Putamen (tissue), 1 donor: ENCODE results near the gene TRIM69.
"Not testable (repeated sequence)": the region's sequence is repeated elsewhere in the genome, so short reads cannot be mapped to it uniquely, and the experiment has no call there.

Experiments
- DNase-seq: peaks from one replicate; pipeline ENCODE4 v3.0.0-alpha.2; 2016; ENCODE audit warnings: low spot score

TRIM69 gene, protein sequence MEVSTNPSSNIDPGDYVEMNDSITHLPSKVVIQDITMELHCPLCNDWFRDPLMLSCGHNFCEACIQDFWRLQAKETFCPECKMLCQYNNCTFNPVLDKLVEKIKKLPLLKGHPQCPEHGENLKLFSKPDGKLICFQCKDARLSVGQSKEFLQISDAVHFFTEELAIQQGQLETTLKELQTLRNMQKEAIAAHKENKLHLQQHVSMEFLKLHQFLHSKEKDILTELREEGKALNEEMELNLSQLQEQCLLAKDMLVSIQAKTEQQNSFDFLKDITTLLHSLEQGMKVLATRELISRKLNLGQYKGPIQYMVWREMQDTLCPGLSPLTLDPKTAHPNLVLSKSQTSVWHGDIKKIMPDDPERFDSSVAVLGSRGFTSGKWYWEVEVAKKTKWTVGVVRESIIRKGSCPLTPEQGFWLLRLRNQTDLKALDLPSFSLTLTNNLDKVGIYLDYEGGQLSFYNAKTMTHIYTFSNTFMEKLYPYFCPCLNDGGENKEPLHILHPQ

DNA sequence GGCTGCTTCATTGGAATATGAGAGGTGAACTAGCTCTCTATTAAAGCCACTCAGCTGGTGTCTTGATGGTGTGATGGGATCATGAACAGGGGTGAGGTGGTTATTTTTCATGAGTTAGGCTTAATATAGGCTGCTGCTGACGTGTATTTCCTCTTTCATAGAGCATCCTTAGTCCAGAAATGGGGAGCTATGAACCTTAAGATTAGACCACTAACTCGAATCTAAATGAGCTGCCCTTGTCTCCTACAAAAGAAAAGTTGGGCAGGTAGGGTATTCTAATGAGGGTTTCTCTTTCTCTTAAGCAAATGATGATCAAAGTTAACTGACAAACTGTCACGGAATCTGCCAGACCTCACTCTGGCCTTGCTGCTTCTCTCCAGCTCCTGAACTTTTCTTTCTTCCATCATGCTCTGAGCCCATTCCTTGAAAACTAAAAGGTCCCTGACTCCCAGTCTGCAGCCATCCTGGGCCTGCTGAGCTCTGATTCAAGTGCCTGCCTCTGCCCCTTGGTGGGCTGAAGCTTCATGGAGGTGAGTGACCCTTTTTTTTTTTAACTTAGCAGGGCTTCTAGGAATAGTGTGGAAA lies at the start of gene TRIM69:
TSS of gene TRIM69 (plus strand) at position 348 of the 585 bp plus-strand sequence. CDS start at position 525, 177 bp downstream.
- DNase-seq: no peak

DNA sequence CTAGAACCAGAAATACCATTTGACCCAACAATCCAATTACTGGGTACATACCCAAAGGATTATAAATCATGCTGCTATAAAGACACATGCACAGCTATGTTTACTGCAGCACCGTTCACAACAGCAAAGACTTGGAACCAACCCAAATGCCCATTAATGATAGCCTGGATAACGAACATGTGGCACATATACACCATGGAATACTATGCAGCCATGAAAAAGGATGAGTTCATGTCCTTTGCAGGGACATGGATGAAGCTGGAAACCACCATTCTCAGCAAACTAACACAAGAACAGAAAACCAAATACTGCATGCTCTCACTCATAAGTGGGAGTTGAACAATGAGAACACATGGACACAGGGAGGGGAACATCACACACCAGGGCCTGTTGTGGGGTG lies 47.0 kb upstream of the TRIM69 start:
- DNase-seq: not testable (repeated sequence)

DNA sequence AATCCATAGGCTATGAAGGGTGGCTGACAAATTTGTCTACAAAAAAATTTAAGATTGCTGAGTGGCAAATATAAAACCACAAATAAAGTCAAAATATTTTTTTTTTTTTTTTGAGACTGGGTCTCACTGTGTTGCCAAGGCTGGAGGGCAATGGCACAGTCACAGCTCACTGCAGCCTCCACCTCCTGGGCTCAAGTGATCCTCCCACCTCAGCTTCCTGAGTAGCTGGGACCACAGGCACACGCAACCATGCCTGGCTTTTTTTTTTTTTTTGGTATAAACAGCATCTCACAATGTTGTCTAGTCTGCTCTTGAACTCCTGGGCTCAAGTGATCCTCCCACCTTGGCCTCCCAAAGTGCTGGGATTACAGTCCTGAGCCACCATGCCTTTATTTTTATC lies 46.1 kb upstream of the TRIM69 start:
- DNase-seq: not testable (repeated sequence)

DNA sequence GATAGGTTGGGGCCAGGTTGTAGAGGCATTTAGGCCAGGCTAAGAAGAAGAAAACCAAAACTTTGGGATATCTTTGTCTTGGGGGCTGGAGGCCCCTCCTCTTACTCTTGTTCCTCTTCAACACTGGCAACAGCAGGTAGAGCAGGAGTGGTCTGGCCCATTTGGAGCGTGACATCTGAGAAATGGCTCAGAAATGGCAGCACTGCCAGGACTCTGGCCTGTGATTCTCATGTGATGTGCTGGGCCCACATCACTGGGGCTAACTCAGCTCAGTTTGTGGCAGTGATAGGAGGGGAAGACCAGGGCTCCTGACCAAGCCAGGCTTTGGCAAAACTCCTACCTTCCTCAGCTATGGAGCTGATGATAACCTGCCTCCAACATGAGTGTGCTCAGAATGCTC lies 43.7 kb upstream of the TRIM69 start:
- DNase-seq: no peak

DNA sequence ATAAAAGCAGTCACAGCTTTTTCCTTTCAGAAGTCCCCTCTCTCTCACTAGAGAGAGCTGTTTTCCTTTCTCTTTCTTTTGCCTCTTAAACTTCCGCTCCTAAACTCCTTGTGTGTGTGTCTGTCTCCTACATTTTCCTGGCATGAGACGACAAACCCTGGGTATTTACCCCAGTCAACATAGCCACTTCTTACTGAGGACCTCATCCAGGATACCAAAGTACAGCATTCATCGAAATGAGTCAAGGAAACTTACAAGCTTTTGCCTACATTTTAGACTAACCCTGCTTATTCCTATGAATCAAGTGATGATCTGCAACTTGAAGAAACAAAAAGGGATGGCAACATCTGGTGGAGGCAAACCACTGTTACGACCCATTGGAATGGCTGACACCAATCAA lies 41.9 kb upstream of the TRIM69 start:
- no peak for DNase-seq

DNA sequence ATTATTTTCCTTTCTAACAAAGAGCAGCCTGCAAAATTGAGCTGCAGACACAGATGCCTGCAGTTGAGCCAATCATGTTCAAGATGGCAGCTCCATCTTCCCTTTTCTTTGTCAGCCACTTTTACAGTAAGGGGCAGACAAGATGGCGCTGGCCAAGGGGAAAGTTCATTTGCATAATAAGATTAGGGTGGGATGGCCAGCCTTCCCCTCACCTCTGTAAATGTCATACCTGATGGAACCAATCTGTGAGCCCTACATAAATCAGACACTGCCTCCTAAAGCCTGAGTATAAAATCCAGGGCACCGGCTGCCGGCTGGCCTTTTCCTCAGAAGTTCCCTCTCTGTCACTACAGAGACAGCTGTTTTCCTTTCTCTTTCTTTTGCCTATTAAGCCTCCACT lies 41.0 kb upstream of the TRIM69 start:
- DNase-seq: no peak

DNA sequence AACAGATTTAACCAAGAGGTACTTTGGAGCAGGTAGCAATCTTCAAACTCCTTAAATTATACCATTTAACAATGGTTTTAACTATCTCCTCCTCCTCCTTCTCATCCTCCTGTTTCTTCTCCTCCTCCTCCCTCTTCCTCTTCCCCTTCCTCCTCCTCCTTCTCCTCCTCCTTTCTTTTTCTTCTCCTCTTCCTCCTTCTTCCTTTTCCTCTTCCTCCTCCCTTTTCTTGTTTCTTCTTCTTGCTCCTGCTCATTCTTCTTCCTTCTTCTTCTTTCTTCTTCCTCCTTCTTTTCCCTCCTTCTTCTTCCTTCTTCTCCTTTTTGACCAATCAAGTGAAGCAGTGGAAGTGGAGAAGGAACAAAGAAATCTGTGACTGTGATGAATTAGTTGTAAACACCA lies 39.3 kb upstream of the TRIM69 start:
- no peak for DNase-seq

DNA sequence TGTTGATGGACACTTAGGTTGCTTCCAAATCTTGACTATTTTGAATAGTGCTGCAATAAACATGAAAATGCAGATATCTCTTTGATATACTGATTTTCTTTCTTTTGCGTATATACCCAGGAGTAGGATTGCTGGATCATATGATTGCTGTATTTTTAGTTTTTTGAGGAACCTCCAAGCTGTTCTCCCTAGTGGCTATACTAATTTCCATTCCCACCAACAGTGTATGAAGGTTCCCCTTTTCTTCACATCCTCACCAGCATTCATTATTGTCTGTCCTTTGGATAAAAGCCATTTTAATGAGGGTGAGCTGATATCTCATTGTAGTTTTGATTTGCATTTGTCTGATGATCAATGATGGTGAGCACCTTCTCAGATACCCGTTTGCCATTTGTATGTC lies 37.7 kb upstream of the TRIM69 start:
- no peak for DNase-seq

- DNase-seq: not testable (repeated sequence)
Observed at GRCh38 chr15:44700676-44701075, 35.7 kb upstream of the TRIM69 start.

DNA sequence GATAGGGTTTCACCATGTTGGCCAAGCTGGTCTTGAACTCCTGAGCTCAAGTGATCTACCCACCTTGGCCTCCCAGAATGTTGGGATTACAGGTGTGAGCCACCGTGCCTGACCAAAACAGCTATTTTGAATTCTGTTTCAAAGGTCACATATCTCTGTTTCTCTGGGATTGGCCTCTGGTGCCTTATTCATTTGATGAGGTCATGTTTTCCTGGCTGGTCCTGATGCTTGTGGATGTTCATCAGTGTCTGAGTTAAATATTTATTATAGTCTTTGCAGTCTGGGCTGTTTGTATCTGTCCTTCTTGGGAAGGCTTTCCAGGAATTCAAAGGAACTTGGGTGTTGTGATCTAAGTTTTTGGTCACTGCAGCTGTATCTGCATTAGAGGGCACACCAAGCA lies 30.3 kb upstream of the TRIM69 start:
- DNase-seq: no peak

DNA sequence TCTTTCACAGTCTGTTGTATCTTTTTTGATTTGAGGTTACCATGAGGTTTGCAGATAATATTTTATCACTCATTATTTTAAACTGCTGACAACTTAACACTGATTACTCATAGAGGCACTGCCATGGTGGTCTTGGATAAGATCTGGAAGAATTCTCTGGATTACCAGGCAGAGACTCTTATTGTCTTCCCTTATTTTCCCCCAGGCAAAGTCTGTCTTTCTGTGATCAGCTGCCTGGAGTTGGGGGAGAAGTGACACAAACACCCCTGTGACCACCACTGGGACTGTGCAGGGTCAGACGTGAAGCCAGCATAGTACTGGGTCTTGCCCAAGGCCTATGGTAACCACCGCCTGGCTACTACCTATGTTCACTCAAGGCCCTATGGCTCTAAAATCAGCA lies 29.9 kb upstream of the TRIM69 start:
- DNase-seq: no peak

DNA sequence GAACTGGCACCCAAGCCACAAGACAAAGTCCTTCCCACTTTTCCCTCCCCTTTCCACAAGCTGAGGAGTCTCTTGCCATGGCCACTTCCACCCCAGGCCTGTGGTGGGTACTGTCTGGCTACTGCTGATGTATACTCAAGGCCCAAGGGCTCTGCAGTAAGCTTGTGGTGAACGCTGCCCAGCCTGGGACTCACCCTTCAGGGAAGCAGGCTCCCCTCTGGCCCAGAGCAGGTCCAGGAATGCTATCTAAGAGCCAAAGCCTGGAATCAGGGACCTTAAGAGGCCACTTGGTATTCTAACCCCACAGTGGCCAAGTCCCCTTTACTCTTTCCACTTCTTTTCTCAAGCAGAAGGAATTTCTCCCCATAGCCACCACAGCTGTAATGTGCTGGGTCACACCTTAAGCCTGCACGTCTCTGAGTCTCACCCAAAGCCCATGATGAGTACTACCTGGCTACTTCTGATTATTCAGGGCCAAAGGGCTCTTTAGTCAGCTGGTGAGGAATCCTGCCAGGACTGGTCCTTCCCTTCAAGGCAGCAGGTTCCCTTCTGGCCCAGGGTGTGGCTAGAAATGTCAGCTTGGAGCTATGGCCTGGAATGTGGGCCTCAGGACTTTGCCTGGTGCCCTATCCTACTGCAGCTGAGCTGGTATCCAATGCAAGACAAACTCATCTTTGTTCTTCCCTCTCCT lies 29.2 kb upstream of the TRIM69 start:
- no peak for DNase-seq

DNA sequence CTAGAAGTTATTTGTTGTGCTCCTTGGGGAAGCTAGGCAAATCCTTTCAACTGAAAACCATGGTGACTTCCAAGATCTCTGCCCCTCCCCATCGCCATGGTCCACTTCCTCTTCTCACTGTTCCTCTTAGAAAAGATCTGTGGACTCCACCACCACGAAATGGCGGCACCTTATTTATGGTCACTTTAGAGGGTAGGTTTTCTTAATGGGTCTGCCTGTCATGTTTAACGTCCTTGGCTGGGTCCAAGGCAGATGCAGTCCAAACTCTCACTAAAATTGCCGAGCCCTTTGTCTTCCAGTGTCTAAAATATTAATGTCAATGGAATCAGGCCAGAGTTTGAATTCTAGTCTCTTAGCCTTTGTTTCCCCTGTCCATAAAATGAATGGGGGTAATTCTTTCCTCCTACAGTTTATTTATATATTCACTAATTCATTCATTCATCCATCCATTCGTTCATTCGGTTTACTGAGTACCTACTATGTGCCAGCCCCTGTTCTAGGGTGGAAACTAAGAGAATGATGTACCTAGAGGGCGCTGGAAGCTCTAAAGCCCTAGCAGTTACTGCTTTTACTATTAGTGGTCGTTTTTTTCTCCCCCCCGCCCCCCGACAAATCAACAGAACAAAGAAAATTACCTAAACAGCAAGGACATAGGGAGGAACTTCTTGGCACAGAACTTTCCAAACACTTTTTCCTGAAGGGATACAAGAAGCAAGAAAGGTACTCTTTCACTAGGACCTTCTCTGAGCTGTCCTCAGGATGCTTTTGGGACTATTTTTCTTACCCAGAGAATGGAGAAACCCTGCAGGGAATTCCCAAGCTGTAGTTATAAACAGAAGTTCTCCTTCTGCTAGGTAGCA lies 25.9 kb upstream of the TRIM69 start:
- DNase-seq: no peak

- DNase-seq: peak; percentile 96
Observed at GRCh38 chr15:44711096-44711742, 25.1 kb upstream of the TRIM69 start, which contains the start of the genes B2M and PATL2. B2M (plus strand) TSS chr15:44711517; CDS start chr15:44711547, 30 bp downstream. PATL2 (minus strand) TSS chr15:44711323; CDS start chr15:44676490, 34,833 bp downstream.

GRCh38 chr15:44711743-44712345 lies 24.5 kb upstream of the TRIM69 start:
- no peak for DNase-seq

DNA sequence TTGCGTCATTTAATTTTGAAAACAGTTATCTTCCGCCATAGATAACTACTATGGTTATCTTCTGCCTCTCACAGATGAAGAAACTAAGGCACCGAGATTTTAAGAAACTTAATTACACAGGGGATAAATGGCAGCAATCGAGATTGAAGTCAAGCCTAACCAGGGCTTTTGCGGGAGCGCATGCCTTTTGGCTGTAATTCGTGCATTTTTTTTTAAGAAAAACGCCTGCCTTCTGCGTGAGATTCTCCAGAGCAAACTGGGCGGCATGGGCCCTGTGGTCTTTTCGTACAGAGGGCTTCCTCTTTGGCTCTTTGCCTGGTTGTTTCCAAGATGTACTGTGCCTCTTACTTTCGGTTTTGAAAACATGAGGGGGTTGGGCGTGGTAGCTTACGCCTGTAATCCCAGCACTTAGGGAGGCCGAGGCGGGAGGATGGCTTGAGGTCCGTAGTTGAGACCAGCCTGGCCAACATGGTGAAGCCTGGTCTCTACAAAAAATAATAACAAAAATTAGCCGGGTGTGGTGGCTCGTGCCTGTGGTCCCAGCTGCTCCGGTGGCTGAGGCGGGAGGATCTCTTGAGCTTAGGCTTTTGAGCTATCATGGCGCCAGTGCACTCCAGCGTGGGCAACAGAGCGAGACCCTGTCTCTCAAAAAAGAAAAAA lies 23.9 kb upstream of the TRIM69 start:
- DNase-seq: peak; percentile 69

DNA sequence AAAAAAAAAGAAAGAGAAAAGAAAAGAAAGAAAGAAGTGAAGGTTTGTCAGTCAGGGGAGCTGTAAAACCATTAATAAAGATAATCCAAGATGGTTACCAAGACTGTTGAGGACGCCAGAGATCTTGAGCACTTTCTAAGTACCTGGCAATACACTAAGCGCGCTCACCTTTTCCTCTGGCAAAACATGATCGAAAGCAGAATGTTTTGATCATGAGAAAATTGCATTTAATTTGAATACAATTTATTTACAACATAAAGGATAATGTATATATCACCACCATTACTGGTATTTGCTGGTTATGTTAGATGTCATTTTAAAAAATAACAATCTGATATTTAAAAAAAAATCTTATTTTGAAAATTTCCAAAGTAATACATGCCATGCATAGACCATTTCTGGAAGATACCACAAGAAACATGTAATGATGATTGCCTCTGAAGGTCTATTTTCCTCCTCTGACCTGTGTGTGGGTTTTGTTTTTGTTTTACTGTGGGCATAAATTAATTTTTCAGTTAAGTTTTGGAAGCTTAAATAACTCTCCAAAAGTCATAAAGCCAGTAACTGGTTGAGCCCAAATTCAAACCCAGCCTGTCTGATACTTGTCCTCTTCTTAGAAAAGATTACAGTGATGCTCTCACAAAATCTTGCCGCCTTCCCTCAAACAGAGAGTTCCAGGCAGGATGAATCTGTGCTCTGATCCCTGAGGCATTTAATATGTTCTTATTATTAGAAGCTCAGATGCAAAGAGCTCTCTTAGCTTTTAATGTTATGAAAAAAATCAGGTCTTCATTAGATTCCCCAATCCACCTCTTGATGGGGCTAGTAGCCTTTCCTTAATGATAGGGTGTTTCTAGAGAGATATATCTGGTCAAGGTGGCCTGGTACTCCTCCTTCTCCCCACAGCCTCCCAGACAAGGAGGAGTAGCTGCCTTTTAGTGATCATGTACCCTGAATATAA lies 23.0 kb upstream of the TRIM69 start:
- no peak for DNase-seq

- no peak for DNase-seq
Observed at GRCh38 chr15:44715142-44715796, 21.1 kb upstream of the TRIM69 start.
